Measurements from ENCODE around the gene SOS2. TPM values are rescaled to one million over a fixed set of nuclear protein-coding genes. Genes with fewer than 3 reads are reported as not detected.
"Not testable (repeated sequence)": the region's sequence is repeated elsewhere in the genome, so short reads cannot be mapped to it uniquely, and the experiment has no call there.

SOS2 gene
- total RNA-seq, 3 donors from 2014 or later (not counting 1 experiment from before 2014, with no cell fraction given) = 64.7 to 82.2 (median 69.5) TPM

- Histone ChIP-seq H3K36me3 (ENCODE audit: control insufficient read depth, insufficient read depth, low read length) (no peaks in the 10 kb centered on the region), H3K4me1 (ENCODE audit: control insufficient read depth, insufficient read depth, low read length) (peaks cover 55% of the 10 kb centered on the region), H3K4me3 (ENCODE audit: low read length) (no peak overlapping the region), H3K9me3 (ENCODE audit: control insufficient read depth, insufficient read depth, low read length) (no peaks in the 10 kb centered on the region), H3K27ac (ENCODE audit: low read length) (peak overlapping the region; percentile 95), H3K27me3 (ENCODE audit: control insufficient read depth, insufficient read depth, low read length) (no peaks in the 10 kb centered on the region)
- H3K4me3 Mint-ChIP-seq = peak overlapping the region; percentile 7
- peak; percentile 58 to 86 (median 73) for ATAC-seq
- peak overlapping the region; percentile 86 to 87 for H3K27ac Mint-ChIP-seq
- H3K9me3 Mint-ChIP-seq = no peaks in the 10 kb centered on the region
- H3K4me1 Mint-ChIP-seq = peaks cover 47 to 52% of the 10 kb centered on the region in 2 donors
- WGBS (ENCODE audit: insufficient coverage) = 50% methylated on average over 8 of the region's 8 CpGs
- no peaks in the 10 kb centered on the region for H3K27me3 Mint-ChIP-seq (ENCODE audit: low read depth in 2 of 2)
- intact Hi-C loops (cut with micrococcal nuclease) = loop anchor here (1.0 to 2.0 kb wide), 2 partner anchors 17 to 190 kb away; partner anchors contain the start of gene ARF6
- no peaks in the 10 kb centered on the region for H3K36me3 Mint-ChIP-seq
- peak; percentile 58 to 89 for DNase-seq
- TF ChIP-seq CTCF (IDR thresholded peaks at IDR 0.05) = no peak
These were observed 149.1 kb downstream of the SOS2 start for GRCh38 chr14:50082308-50082742.

- H3K36me3 ChIP-seq (ENCODE audit: control insufficient read depth, insufficient read depth, low read length); DNase-seq; H3K4me3 Mint-ChIP-seq; H3K27me3 ChIP-seq (ENCODE audit: control insufficient read depth, insufficient read depth, low read length); intact Hi-C loops (cut with micrococcal nuclease); ATAC-seq; H3K27me3 Mint-ChIP-seq (ENCODE audit: low read depth in 2 of 2); H3K4me3 ChIP-seq (ENCODE audit: low read length); H3K27ac ChIP-seq (ENCODE audit: low read length); H3K9me3 Mint-ChIP-seq; H3K36me3 Mint-ChIP-seq; H3K9me3 ChIP-seq (ENCODE audit: control insufficient read depth, insufficient read depth, low read length): not testable (repeated sequence)
- H3K4me1 Mint-ChIP-seq = peaks cover 29 to 36% of the 10 kb centered on the region in 2 donors
- H3K4me1 ChIP-seq (ENCODE audit: control insufficient read depth, insufficient read depth, low read length) = peaks cover 30% of the 10 kb centered on the region
- H3K27ac Mint-ChIP-seq = peak overlapping the region in 1 of 2 donors; percentile 45
- no CpG with 5 or more reads among the region's 1 CpG for WGBS (ENCODE audit: insufficient coverage)
These were observed 152.3 kb downstream of the SOS2 start for GRCh38 chr14:50079103-50079502.

- intact Hi-C loops (cut with micrococcal nuclease) = not testable (repeated sequence)
These were observed 157.7 kb downstream of the SOS2 start for GRCh38 chr14:50073663-50074062.

GRCh38 chr14:50072395-50072794 lies 159.0 kb downstream of the SOS2 start:
- Histone ChIP-seq H3K27ac (ENCODE audit: low read length) (no peak overlapping the region), H3K4me1 (ENCODE audit: control insufficient read depth, insufficient read depth, low read length) (peaks cover 7% of the 10 kb centered on the region)
- intact Hi-C loops (cut with micrococcal nuclease) = no loop called here

More at GRCh38 chr14:50073663-50074062, 157.7 kb downstream of the SOS2 start:
- H3K4me3 Mint-ChIP-seq; H3K27ac ChIP-seq (ENCODE audit: low read length); H3K27me3 Mint-ChIP-seq (ENCODE audit: low read depth in 2 of 2); H3K27me3 ChIP-seq (ENCODE audit: control insufficient read depth, insufficient read depth, low read length); H3K36me3 ChIP-seq (ENCODE audit: control insufficient read depth, insufficient read depth, low read length); ATAC-seq; DNase-seq; H3K4me3 ChIP-seq (ENCODE audit: low read length); H3K36me3 Mint-ChIP-seq; H3K4me1 ChIP-seq (ENCODE audit: control insufficient read depth, insufficient read depth, low read length); H3K9me3 Mint-ChIP-seq; H3K27ac Mint-ChIP-seq; H3K9me3 ChIP-seq (ENCODE audit: control insufficient read depth, insufficient read depth, low read length): not testable (repeated sequence)
- WGBS (ENCODE audit: insufficient coverage) = 96% methylated on average over 19 of the region's 32 CpGs
- peaks cover 19 to 23% of the 10 kb centered on the region in 2 donors for H3K4me1 Mint-ChIP-seq

More at GRCh38 chr14:50072395-50072794, 159.0 kb downstream of the SOS2 start:
- no peaks in the 10 kb centered on the region for H3K27me3 ChIP-seq (ENCODE audit: control insufficient read depth, insufficient read depth, low read length)
- H3K4me3 ChIP-seq (ENCODE audit: low read length) = no peak overlapping the region
- H3K9me3 ChIP-seq (ENCODE audit: control insufficient read depth, insufficient read depth, low read length) = no peaks in the 10 kb centered on the region
- DNase-seq (no peak), ATAC-seq (no peak)
- H3K27ac Mint-ChIP-seq = peak overlapping the region; percentile 79 to 88
- WGBS (ENCODE audit: insufficient coverage) = 81% methylated on average over 1 of the region's 1 CpG
- H3K4me3 Mint-ChIP-seq = no peak overlapping the region
- H3K27me3 Mint-ChIP-seq (ENCODE audit: low read depth in 2 of 2) = no peaks in the 10 kb centered on the region
- no peaks in the 10 kb centered on the region for H3K36me3 Mint-ChIP-seq
- H3K9me3 Mint-ChIP-seq = no peaks in the 10 kb centered on the region
- TF ChIP-seq CTCF (IDR thresholded peaks at IDR 0.05) = no peak
- H3K4me1 Mint-ChIP-seq = peaks cover 22 to 23% of the 10 kb centered on the region in 2 donors
- H3K36me3 ChIP-seq (ENCODE audit: control insufficient read depth, insufficient read depth, low read length) = no peaks in the 10 kb centered on the region

Data from natural killer cell (primary cell).